GM21619 (cell line): ENCODE measurements around the gene DNAI7.

Experiments
- ATAC-seq: cut with Tn5 transposase; IDR thresholded peaks from one replicate; pipeline ENCODE4 v1.9.1; 2021; ENCODE audit not compliant: unreplicated experiment

DNAI7 gene

DNA sequence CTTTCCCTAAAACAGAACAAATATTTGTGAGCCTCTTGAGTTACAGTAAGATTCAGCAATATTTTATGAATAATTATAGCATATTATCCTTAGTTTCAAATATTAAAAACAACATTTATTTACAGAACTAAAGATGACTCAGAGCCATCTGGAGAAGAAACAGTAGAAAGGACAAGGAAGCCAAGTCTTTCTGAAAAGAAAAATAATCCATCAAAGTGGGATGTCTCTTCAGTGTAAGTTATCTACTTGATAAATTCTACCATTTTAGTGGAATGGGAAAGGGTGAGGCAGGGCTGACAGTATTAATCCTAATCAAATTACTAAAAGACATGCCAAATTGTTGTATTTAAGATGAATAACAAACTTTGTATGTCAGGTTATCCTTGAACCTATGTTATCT, 88.1 kb downstream of the DNAI7 start:
- ATAC-seq, result no peak

DNA sequence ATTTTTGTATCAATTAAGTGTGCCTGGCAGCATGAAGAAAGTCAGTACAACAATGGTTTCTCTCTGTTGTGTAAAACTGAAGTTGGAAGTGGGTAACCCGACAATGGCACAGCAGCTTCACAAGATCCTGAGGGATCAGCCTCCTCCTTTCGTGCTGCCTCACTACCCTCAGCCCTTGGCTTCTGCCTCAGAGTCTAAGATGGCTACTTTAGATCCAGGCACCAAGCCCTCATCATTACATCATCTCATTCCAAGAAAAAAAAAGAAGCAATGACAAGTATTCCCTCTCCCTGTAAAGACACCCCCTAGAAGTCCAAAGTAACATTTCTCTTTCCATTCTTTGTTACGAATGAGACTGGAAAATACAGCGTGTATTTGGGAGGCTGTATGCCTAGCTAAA, 92.6 kb downstream of the DNAI7 start:
- no peak for ATAC-seq

DNA sequence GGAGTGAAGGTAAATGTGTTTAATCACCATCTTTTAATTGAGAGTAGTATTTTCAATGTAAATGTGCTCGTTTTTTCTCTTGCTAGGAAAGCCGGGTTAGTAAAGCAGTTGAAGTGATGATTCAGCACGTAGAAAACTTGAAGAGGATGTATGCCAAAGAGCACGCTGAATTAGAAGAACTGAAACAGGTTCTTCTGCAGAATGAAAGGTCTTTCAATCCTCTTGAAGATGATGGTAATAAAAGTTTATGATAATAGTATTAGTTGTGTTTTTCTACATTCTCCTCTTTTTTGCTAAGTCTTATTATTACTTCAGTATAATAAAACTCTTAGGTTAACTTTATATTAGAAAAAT, 93.9 kb downstream of the DNAI7 start:
- ATAC-seq, result no peak

DNA sequence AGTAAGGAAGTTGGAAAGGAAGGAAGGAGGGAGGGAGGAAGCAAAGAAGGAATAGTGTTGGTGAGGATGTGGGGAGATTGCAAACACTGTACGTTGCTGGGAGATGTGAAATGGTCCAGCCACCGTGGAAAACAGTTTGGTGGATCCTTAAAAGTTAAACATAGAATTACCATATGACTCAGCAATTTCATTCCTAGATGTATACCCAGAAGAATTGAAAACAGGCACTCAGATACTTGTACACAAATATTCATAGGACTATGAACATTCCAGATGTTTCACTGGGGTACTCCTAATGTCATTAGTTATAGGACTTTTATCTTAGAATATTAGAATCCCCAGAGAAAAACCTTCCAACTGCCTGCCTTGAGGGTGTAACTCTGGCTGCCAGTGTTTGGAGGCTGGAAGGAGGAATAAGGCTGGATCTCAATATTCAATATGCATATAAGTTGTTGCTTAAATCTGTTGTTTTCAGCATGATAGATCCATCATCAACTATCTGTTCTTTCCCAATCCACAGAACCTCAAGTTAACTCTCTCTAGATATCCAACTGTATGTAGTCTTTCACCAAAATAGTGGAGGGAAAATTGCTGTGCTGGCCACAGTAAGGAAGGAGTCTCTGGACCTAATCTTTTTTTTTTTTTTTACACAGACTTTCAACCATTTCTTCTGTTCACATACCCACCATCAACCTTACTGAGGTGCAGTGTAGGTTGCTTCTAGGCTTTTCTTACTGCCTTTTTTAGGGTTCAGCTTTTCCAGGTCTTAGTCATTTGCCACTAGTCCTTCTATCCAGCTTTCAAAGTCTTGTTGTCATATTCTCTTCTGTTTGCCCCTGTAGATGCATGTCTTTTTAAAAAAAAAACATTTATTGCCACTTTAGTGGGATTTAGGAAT, 94.5 kb downstream of the DNAI7 start:
- ATAC-seq, result no peak

DNA sequence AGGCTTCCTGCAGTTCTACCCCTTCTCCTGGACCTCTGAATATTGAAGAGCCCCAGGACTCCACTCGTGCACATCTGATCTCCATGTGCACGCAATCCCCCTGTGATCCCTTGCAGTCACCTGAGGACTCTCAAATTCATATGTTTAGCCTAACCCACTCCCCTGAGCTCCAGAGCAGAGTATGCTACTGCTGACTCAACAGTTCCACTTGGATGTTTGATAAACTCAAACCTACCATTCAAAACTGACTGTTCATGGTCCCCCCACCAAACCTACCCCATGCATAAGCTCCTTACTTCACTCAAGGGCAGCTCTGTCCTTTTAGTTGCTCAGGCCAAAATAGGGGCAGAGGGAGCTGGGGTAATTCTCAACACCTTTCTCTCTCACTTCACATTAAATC, 96.0 kb downstream of the DNAI7 start:
- no peak for ATAC-seq

DNA sequence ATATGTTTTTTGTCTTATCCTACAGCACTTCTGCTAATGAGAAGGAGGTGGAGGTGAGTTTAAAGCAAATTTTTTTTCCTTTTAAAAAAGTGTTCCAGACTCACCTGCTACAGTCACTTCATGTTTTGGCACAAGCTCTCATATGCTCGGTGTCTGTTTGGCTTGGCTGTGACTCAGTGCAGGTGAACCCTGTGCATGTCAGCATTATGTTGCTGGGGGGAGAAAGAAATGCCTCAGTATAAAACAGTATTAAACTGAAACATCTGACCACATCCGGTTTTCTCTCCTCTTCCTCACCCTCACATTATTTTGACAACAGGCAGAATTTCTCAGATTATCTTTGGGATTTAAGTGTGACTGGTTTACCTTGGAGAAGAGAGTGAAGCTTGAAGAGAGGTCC, 105.2 kb downstream of the DNAI7 start:
- no peak for ATAC-seq

DNA sequence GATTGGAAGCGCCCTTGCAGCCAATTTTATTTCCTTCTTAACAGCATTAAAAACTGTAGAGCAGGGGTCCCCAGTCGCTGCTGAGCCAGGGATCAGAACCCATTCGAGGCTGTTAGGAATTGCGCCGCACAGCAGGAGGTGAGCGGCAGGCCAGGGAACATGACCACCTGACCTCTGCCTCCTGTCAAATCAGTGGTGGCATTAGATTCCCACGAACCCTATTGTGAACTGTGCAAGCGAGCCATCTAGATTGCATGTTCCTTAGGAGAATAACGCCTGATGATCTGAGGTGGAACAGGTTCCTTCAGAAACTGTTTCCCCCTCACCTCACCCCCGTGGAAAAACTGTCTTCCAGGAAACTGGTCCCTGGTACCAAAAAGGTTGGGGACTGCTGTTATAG, 107.4 kb downstream of the DNAI7 start:
- no peak for ATAC-seq

DNA sequence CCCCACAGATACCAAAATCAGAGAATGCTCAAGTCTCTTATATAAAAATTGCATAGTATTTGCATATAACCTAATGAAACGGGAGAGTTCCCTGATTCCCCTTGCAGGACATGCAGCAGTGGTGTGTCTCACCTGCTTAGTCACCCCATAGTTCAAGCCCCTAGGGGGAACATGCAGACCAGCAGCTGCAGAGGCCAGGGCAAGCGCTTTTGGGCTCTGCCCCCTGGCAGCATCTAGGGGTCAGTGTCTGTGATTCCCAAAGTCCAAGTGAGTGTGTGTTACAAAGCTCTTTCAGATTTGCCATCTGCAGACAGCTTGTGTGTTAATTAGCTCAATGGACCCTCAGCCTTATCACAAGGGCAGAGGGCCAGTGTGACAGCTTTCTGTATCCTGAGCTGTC, 110.1 kb downstream of the DNAI7 start:
- no peak for ATAC-seq

DNA sequence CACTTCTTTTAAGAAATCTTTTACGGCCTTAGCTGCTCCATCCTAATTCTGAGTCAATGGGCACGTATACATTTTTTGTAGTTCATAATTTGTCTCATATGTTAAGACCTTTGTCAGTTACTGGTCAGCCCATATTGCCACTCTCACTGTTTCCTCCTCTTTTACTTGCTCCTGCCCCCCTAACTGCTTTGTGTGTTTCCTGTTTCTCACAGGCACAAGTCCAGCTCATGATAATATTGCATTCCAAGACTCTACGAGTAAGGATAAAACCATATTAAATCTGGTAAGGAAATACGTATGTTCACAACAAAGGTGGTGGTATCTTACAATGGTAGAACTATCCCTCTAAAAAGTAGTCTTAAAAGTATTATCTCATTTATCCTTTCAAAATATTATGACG, 111.7 kb downstream of the DNAI7 start:
- no peak for ATAC-seq

DNA sequence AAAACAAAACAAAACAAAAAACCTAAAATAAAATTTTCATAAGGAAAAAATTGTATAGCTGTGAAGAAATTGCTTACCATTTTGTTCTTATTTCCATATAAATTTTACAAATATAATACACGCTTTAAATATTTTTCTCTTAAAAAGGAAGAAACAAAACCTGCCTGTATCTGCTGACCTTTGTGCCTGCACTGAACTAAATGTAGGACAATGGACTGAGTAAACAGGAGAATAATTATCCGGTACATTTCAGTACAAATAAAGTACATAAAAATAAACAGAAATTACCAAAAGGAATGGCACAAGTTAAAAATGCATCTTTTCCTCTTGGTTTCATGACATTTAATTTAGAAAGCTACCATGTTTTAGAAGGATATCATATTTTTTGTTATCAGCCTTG, 112.3 kb downstream of the DNAI7 start:
- no peak for ATAC-seq

DNA sequence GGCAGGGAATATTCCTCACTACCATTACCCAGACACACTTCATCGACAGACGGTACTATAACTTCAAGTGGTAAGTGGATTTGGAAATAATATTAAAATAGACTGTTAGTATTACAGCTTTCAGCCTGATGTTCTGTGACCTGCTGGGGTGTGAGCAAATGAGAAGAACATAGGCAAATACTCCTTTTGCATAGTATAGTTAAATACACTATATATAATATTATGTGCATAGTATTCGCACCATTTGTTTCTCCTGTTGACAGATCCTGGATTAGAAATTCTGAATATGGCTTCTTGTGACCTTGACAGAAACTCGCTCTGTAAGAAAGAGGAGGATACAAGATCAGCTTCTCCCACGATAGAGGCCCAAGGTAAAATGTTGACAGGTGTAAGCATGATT, 115.6 kb downstream of the DNAI7 start:
- ATAC-seq, result no peak

DNA sequence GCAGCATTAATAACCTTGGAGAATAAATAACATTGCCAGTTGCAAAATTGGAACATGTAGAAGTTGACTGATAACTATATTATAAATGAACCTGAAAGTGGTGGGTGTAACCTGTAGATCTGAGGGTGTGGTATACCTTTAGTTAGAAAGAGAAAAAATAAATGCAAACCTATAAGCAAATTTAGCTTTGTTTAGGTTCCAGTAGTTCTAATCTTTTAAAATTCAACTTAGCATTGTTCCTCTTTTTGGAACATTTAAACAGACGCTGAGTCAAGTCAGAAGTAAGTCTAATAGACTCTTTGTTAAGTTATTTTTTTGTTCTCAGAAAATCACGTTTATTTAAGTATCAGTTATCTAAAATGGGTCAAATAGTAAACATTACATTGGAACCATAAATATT, 120.0 kb downstream of the DNAI7 start:
- peak; percentile 72 for ATAC-seq

DNA sequence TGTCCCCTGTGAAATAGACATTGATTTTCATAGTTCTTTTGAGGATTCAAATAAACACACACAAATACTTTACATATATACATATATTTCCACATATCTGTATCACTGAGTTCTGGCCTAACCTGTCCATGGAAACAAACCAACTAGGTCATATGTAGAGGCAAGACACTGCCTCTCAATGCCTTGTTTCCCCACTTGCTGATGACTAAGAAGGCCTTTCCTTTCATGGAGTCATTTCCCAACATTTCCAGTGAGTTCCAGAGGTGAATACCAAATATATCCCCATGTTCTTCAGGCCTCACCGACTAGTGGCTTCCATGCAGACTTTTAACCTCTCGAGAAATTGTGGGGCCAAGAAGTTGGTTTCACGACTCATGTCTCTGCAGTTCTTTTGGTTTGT, 120.8 kb downstream of the DNAI7 start:
- ATAC-seq, result no peak

DNA sequence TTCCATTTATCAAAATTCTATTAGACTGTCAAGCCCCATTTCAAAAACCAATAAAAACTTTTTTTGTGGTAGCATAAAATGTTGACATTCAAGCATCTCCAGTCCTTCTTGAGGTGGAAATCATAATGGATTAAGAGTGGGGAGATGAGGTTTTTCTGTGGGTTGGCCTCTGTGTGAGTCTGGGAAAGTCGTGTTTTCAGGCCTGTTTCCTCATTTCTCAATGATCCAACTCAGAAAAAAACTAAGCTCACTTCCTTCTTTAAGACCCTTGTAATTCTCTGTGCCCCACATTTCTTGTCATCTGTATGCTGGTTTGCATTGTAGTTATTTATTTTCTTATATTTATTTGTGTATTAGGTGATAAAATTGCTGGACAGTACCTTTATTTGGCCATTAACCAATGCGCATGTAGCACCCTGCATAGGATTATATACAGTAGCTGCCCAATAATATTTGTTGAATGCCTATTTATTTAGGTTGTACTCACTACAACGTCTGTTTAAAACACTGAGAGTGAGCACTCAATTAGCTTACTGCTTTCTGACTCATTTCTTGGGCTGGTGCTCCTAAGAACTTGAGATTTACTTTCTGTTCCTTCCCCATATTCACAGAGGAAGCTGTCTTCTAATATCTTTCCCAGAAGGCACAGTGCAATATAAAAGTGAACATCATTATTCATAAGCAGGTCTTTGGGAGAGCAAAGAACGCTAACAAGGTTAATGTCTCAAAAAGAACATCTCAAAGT, 121.9 kb downstream of the DNAI7 start:
- ATAC-seq, result no peak

DNA sequence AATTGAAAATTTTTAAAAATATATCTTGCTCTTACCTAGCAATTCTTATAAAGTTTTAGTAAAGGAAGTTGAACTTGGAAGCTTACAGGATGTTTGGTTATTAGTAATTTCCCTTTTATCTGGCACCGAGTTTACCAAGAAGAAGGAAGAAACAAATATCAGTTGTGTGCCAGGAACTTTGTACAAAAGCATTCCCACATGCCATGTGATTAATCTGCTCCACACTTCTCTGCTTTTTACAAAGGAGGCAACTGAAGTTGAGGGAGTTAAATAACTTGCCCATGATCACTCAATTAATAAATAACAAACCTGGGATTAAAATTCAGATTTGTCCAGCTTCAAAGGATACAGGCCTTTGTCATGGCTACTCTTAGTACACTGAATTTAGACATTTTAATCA, 123.6 kb downstream of the DNAI7 start:
- ATAC-seq, result no peak

DNA sequence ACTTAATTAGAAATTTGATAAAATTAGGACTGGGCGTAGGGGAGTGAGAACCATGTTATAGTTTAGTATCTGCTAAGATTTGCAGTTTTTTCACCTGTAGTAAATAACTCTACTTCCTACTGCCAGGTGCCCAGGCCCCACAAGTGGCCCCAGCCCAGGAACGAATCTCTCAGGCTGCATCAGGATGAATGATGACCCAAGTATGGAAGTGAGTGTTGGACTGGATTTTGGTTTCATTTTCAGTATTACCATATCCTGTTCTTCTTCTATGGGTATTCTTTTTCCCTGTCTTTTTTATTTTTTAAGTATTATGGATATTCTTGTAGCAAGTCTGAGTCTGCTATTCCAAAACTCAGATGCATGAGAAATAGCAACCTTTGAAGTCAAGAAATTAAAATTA, 125.7 kb downstream of the DNAI7 start:
- ATAC-seq, result no peak

DNA sequence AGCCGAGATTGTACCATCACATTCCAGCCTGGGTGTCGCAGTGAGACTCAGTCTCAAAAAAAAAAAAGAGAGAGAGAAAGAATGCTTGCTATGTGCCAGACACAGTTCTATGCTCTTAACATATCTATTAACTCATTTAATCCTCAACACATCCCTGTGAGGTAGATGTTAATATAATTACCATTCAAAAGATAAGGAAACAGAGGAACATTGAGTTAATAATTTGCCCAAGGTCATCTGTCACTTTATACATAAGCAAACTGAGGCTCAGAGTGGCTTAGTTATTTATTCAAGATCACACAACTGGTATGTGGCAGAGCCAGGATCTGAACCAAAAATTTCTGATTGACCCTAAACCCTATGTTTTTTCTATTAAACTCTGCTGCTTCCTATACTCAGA, 129.9 kb downstream of the DNAI7 start:
- no peak for ATAC-seq

DNA sequence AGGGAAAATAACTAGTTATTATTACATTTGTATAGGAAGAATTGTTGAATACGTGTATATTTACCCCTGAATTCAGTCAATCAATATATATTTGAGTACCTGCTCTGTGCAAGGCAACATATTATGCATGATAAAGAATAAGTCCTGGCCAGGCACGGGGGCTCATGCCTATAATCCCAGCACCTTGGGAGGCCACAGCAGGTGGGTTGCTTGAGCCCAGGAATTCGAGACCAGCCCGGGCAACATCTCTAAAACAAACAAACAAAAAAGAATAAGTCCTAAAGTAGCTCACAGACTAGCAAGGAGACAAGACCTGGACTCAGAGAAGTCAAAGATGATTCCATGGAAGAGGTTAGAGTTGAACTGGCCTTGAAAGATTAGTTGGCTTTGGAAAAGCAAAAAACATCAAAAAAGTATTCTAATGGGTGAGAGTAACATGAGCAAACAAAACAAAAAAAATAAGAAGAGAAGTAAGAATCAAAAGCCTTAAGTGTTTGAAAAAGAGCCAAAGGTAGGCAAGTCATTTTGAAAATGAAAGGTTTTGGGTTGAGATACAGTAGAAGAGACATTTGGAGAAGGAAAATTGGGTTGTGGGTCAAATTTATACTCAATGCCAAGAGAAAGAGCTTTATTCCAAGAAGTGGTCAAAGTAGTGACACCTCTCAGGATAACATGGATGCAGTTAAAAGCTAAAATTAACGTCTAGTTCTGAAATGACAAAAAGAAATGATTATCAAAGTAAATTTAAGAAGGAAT, 130.9 kb downstream of the DNAI7 start:
- no peak for ATAC-seq

DNA sequence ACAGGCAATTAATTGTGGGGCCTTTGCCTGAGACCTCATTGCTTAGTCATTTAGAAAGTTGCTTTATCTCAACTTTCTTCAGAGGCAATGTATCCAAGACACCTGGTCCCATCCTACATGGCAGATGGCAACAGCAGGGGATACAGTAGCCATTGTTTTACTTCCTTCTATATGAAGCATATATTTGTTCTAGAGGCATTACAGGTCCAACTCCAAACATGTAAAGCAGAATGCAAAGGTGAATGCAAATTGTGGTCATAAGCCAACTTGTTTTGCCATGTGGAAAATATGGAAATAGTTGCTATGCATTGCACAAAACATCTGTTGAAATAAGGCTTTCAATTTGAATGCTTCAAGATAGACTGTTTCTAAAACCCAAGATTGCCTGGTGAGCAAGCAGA, 136.3 kb downstream of the DNAI7 start:
- peak; percentile 44 for ATAC-seq
